GM12891 (cell line): ENCODE measurements around the gene SLC6A8.

Experiments used
- POLR2A ChIP-seq: IDR thresholded peaks from 2 replicates; pipeline ENCODE4 v1.6.1; 2011; ENCODE audit warnings: low read depth, low read length, control low read depth
- POLR2AphosphoS5 ChIP-seq: IDR thresholded peaks from 2 replicates; pipeline ENCODE4 v1.6.1; 2011; ENCODE audit warnings: low read depth, low read length, control low read depth

GRCh38 chrX:153736071-153736820, 48.5 kb downstream of the SLC6A8 start:
- TF ChIP-seq POLR2A (no peak), POLR2AphosphoS5 (no peak)
